Hepatocyte (in vitro differentiated cells): Measurements from ENCODE around the gene LRRC47.

Experiments
- CTCF ChIP-seq: fragments of 200-600 bp; sonication (generic); IDR thresholded peaks from 2 replicates; pipeline ENCODE4 v1.5.1; 2016; ENCODE audit warnings: antibody characterized with exemption, mild to moderate bottlenecking; ENCODE audit not compliant: poor library complexity
- EZH2 ChIP-seq: fragments of 200-600 bp; sonication (generic); IDR thresholded peaks from 2 replicates; pipeline ENCODE4 v1.6.1; 2016; ENCODE audit warnings: antibody characterized with exemption, mild to moderate bottlenecking, borderline replicate concordance
- EZH2phosphoT487 ChIP-seq: fragments of 200-600 bp; sonication (generic); IDR thresholded peaks from one replicate; pipeline ENCODE4 v1.6.1; 2018; ENCODE audit warnings: antibody characterized with exemption, mild to moderate bottlenecking, low read depth, moderate library complexity; ENCODE audit not compliant: unreplicated experiment, severe bottlenecking

GRCh38 chr1:3733883-3734589, 62.3 kb downstream of the LRRC47 start:
- TF ChIP-seq CTCF (no peak), EZH2 (no peak), EZH2phosphoT487 (no peak)
